Activated naive CD4-positive, alpha-beta T cell treated with anti-CD3 and anti-CD28 coated beads for 36 hours (primary cell): ENCODE data around the gene DCXR. TPM values are rescaled to one million over a fixed set of nuclear protein-coding genes. Genes with fewer than 3 reads are reported as not detected.
A peak's percentile ranks its signal among the peaks of the same experiment; 100 is the strongest.

Experiments
- CTCF ChIA-PET: fragments of 350-600 bp; sonication (Branson Sonifier 250); formaldehyde crosslinking; loops from one replicate; lab custom pipeline; 2021; ENCODE audit warnings: antibody characterized with exemption; lab: Charles Lee
- DNase-seq: peaks from one replicate; pipeline ENCODE4 v3.0.0-alpha.2; 2020
- H3K27ac Mint-ChIP-seq: one replicate; pipeline ENCODE4 v1.8.0; 2021; ENCODE audit warnings: mild to moderate bottlenecking, mixed read lengths
- H3K27me3 Mint-ChIP-seq: one replicate; pipeline ENCODE4 v1.8.0; 2021; ENCODE audit warnings: low read depth, mixed read lengths
- H3K36me3 Mint-ChIP-seq: one replicate; pipeline ENCODE4 v1.8.0; 2021; ENCODE audit warnings: low read depth, mixed read lengths
- H3K4me1 Mint-ChIP-seq: one replicate; pipeline ENCODE4 v1.8.0; 2021; ENCODE audit warnings: low read depth, mixed read lengths
- H3K4me3 Mint-ChIP-seq: one replicate; pipeline ENCODE4 v1.8.0; 2021; ENCODE audit warnings: mild to moderate bottlenecking, moderate library complexity, mixed read lengths
- H3K9me3 Mint-ChIP-seq: one replicate; pipeline ENCODE4 v1.8.0; 2021; ENCODE audit warnings: mixed read lengths
- intact Hi-C: fragments of 100-400 bp; cut with micrococcal nuclease; formaldehyde crosslinking; loops from one replicate; pipeline ENCODE4 v1.15.1; 2023
- total RNA-seq, 2 experiments: library from RNA; stranded (reverse); gene quantifications; one replicate each; pipeline ENCODE4 v1.2.3, GENCODE V29; 2021

DCXR gene
- total RNA-seq, 2 experiments from 2014 or later = 139 to 146 TPM

DNA sequence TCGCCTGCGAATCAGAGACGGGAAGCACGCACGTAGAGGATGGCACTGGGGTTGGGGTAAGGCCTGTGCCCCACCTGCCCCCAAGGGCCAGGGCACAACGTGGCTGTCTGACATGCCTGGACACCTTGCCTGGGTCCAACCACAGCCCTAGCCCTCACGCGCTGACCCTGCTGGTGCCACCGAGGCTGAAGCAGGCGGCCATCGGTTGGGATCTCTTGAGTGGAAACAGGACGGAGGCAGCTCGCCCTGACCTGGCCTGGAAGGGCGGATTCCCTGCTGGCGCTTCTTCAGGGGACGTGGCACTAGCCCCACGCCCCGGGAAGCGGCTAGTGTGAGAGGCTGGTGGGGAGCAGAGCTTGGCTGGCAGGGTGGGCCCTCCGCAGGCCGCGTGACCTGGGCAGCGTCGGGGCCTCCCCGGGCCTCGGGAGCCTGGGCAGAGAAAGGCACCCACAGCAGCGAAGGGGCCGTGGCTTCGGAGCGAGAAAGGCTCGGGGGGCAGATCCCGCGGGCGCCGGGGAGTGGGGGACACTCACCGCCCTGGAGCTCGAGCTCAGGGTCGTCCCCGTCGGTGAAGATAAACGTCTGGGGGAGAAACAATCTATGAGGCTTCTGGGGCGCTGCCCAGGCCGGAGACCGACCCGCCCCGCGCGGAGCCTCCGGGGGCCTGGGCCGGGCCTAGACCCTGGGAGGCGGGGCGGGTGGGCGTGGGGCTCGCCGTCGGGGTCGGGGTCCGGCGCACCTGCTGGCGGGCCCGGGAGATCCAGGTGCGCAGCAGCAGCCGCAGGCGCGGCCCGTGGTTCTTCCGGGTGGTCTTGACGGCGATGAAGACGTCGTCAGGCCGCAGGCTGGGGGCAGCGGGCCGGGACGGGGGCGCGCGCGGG is 13.5 kb upstream of the DCXR start:
- no peak for DNase-seq
- H3K27me3 Mint-ChIP-seq = no peaks in the 10 kb centered on the region
- CTCF ChIA-PET = interaction anchor here (1.4 kb wide), 1 partner anchor 13 kb away, joined by 3 read pairs; the partner anchor contains the start of gene DCXR
- peaks cover 22% of the 10 kb centered on the region for H3K4me1 Mint-ChIP-seq
- peaks cover 3% of the 10 kb centered on the region for H3K36me3 Mint-ChIP-seq
- H3K9me3 Mint-ChIP-seq = no peaks in the 10 kb centered on the region
- peak overlapping the region; percentile 82 for H3K4me3 Mint-ChIP-seq
- H3K27ac Mint-ChIP-seq = peak overlapping the region; percentile 56
- intact Hi-C loops = no loop called here

DNA sequence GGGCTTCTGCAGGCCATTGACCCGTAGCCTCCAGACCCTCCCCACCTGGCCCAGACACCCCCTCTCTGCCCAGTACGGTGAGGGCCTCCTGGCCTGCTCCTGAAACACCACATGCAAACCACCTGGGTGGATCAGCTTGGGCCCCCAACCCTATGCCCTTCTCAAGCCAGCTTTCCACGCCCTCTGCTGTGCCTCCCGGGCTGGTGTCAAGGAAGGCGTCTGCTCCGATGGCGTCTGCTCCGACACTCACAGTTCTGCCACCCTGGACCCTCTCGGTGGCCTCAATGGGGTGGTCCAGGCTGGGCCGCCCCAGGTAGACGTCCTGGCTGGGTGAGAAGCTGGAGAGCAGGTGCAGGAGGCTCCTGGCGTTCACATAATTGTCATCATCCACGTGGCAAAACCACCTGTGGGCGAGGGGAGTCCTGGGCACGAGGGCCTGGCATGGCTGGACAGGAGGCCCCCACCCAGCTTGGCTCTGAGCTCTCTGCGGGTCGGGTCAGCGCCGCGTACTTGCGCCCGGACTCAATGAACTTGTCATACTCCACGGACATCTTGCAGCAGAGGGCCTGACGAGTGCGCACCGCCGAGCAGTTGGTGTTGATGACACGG is 12.8 kb upstream of the DCXR start:
- Mint-ChIP-seq H3K27ac (no peak overlapping the region), H3K4me3 (peak overlapping the region; percentile 82), H3K9me3 (no peaks in the 10 kb centered on the region), H3K4me1 (peaks cover 22% of the 10 kb centered on the region), H3K27me3 (no peaks in the 10 kb centered on the region), H3K36me3 (peaks cover 3% of the 10 kb centered on the region)
- intact Hi-C loops = no loop called here
- CTCF ChIA-PET = interaction anchor here (0.5 to 1.4 kb wide), 2 partner anchors 13 to 149 kb away, joined by 3 read pairs; partner anchors contain the start of gene DCXR
- DNase-seq = no peak

DNA sequence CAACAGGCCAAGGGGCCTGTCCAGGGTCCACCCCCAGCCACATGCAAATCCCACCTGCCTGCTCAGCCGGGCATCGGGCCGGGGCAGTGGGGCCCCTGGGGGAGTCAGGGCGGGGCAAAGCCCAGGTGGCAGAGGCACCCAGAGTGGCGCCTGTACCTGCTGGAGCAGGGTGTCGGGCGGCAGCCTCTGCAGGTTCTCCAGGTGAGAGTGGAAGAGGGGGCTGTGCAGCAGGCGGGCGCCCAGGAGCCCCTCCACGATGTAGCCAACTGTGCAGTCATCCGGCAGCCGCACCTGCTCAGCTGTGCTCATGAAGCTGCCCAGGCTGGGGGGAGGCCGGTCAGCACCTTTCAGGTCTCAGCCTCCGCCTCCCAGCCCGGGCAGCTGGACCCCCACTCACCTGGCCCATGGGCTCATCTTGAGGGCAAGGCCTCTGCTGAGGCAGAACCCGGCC is 12.0 kb upstream of the DCXR start:
- no peaks in the 10 kb centered on the region for H3K9me3 Mint-ChIP-seq
- CTCF ChIA-PET = no interaction called here
- H3K4me1 Mint-ChIP-seq = peaks cover 22% of the 10 kb centered on the region
- H3K36me3 Mint-ChIP-seq = peaks cover 3% of the 10 kb centered on the region
- no peak overlapping the region for H3K27ac Mint-ChIP-seq
- no peak for DNase-seq
- intact Hi-C loops = no loop called here
- H3K27me3 Mint-ChIP-seq = no peaks in the 10 kb centered on the region
- no peak overlapping the region for H3K4me3 Mint-ChIP-seq

DNA sequence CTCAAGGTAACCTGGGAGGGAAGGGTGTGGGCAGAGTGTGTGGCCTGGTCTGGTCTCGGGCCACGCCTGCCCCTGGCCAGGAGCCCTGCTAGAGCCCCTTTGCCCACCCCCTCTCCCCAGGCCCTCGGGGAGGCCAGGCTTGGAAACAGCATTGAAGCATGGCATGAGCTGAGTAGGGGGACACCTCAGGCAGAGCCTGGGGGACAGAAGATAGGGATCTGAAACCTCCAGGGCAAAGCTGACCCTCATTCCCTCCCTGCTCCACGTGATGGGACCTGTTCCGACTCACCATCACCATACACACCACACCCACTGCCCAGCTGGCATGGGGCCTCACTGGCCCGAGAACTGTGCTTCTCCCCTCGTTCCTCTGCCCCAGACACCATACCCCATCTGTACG is 11.6 kb upstream of the DCXR start:
- Mint-ChIP-seq H3K9me3 (no peaks in the 10 kb centered on the region), H3K27me3 (no peaks in the 10 kb centered on the region), H3K36me3 (peaks cover 3% of the 10 kb centered on the region), H3K4me1 (peaks cover 22% of the 10 kb centered on the region), H3K4me3 (peak overlapping the region; percentile 34), H3K27ac (no peak overlapping the region)
- no peak for DNase-seq
- intact Hi-C loops = no loop called here
- CTCF ChIA-PET = no interaction called here

DNA sequence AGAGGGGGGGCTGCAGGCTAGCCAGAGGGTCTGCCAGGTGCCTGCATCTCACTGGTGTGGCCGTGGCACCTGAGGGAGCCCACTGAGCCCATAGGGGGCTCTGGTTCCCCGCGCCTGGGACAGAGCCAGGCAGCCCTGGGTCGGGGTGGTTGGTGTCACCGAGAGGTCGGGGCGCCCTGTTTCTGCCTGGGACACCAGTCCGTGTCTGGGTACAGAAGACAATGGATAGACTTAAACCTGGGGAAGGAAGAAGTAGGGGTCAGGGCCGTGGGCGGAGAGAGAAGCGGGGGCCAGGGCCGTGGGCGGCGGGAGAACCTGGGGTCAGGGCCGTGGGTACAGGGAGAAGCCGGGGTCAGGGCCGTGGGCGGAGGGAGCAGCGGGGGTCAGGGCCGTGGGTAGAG is 11.1 kb upstream of the DCXR start:
- H3K4me3 Mint-ChIP-seq = no peak overlapping the region
- peaks cover 3% of the 10 kb centered on the region for H3K36me3 Mint-ChIP-seq
- CTCF ChIA-PET = no interaction called here

DNA sequence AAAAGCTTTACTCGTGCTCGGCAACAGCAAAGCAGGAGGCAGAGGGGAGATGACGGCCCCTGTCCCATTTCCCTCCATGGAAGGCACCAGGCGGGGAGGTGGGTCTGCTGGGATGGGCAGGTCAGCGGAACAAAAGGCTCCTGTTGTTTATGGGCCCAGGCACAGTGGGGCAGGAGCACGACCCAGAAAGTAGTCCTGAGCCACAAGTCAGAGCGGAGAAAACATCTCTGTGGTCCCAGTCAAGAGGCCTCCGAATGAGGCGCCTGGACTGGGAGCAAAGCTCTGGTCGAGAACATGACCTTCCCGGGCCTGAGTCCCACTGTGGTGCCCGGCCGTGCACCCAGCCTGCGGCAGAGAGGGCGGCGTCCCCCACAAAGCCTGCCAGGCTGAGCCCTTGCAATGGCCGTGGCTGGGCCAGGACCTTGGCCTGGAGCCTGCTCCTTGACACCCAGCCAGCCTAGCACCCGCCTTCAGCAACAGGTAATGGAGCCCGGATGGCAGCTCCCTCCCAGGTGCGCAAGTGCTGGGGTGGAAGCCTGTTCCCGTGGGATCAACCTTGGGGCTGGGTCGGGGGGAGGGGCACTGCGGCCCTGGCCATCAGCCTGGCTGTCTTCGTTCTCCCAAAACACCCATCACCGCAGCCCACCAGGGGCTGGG is 10.5 kb upstream of the DCXR start:
- CTCF ChIA-PET = no interaction called here
- Mint-ChIP-seq H3K4me1 (peaks cover 14% of the 10 kb centered on the region), H3K27ac (no peak overlapping the region), H3K9me3 (no peaks in the 10 kb centered on the region), H3K36me3 (peaks cover 3% of the 10 kb centered on the region), H3K27me3 (no peaks in the 10 kb centered on the region), H3K4me3 (no peak overlapping the region)
- no peak for DNase-seq
- intact Hi-C loops = no loop called here

More for the DNA sequence above, 11.1 kb upstream of the DCXR start:
- Mint-ChIP-seq H3K4me1 (peaks cover 19% of the 10 kb centered on the region), H3K9me3 (no peaks in the 10 kb centered on the region), H3K27me3 (no peaks in the 10 kb centered on the region), H3K27ac (no peak overlapping the region)
- intact Hi-C loops = no loop called here
- no peak for DNase-seq

DNA sequence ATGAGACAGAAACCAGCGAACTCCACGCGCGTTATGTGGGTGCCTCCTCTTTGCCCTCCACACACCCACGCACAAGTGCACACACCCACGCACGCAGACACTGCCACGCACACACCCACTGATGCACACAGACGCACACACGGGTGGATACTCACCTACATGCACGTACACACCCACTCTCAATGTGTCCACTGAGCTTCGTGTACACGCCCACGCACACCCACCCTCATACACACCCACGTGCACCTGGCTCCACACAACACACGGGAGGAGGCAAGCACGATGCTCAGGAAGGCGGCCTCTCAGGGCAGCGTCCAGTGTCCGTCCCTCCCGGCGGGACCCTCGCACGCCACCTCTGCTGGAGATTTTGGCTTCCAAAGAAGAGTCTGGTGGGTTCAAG is 9.9 kb upstream of the DCXR start:
- no peak overlapping the region for H3K4me3 Mint-ChIP-seq
- CTCF ChIA-PET = no interaction called here
- no peak overlapping the region for H3K27ac Mint-ChIP-seq
- DNase-seq = no peak
- no peaks in the 10 kb centered on the region for H3K27me3 Mint-ChIP-seq
- H3K9me3 Mint-ChIP-seq = no peaks in the 10 kb centered on the region
- intact Hi-C loops = no loop called here
- H3K36me3 Mint-ChIP-seq = peaks cover 3% of the 10 kb centered on the region
- H3K4me1 Mint-ChIP-seq = peaks cover 10% of the 10 kb centered on the region

DNA sequence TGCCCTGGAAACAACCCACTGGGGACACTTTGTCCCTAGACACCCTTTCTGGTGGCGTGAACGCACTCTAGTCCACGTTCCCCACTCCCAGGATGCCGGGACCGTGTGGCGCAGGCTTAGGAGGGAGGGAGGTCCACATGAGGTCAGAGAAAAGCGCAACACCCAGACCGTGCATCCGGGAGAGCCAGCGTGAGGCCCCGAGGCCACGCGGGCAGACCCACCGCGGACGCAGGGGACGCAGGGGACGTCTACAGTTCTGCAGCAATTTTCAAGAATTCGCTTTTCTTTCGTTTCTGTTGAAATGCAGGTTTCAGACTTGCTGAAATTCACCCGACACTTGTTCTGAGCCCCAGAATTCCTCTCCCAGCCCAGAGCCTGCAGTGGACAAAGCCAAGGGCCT is 9.4 kb upstream of the DCXR start:
- DNase-seq = no peak
- no peak overlapping the region for H3K27ac Mint-ChIP-seq
- no peak overlapping the region for H3K4me3 Mint-ChIP-seq
- H3K36me3 Mint-ChIP-seq = peaks cover 3% of the 10 kb centered on the region
- H3K9me3 Mint-ChIP-seq = no peaks in the 10 kb centered on the region
- H3K27me3 Mint-ChIP-seq = no peaks in the 10 kb centered on the region
- intact Hi-C loops = no loop called here
- CTCF ChIA-PET = no interaction called here
- H3K4me1 Mint-ChIP-seq = peaks cover 10% of the 10 kb centered on the region

DNA sequence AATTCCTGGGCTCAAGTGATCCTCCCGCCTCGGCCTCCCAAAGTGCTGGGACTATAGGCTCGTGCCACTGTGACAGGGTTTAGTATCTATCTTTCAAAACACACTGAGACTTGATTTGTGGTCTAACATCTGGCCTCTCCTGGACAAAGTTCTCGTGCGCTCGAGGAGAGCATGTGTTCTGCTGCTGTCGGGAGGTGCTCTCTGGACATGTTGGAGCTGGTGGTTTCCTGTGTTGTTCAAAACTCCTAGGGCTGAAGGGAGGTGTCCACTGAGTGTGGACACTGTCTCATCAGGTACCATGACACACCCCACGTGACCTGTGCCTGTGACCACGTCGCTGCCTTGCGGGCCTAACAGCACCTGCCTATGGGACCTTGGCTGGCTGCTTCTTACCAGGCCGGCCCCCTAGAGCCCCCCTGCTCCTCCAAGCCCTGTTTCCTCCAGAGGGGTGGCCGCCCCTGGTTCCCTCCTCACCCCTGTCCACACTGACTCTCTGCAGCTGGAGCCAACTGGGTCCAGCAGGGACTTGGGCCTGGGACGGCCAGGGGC is 8.5 kb upstream of the DCXR start:
- Mint-ChIP-seq H3K4me3 (no peak overlapping the region), H3K9me3 (no peaks in the 10 kb centered on the region), H3K4me1 (peaks cover 10% of the 10 kb centered on the region), H3K27ac (no peak overlapping the region), H3K27me3 (no peaks in the 10 kb centered on the region), H3K36me3 (peaks cover 3% of the 10 kb centered on the region)
- intact Hi-C loops = no loop called here
- CTCF ChIA-PET = no interaction called here
- DNase-seq = no peak

DNA sequence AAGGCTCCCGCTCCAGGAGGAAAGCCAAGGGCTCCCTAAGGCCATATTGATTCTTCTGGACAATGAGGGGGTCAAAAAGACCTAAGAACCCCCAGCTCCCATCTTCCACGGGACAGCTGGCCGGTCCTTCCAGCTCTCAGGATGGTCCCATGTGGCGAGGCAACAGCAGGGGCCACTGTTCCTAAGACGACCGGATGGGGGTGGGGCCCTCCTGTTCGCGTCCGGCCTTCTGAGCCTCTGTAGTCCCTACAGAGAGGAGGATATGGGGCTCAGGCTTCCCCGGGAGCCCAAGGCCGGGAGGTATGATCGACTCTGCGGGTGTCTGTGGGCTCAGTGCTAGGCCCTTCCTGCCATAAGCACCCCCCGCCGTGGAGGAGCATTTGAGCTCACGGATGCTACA is 6.0 kb upstream of the DCXR start:
- CTCF ChIA-PET = interaction anchor here (0.6 kb wide), 2 partner anchors 13 to 70 kb away, joined by 3 to 4 read pairs; no protein-coding TSS in a partner anchor
- intact Hi-C loops = no loop called here

DNA sequence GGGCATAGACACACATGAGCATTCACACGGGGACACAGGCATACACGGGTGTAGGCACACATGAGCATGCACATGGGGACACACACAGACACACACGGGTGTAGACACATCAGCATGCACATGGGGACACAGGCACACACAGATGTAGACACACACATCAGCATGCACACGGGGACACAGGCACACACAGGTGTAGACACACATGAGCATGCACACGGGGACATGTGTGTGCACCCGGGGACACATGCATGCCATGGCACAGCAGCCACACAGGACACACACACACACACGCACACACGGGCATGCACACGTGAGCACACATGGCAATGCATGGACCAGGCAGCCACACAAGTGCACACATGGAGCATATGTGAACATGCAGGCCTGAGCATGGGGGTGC is 5.2 kb upstream of the DCXR start:
- no peak for DNase-seq
- intact Hi-C loops = no loop called here
- H3K27ac Mint-ChIP-seq = no peak overlapping the region
- H3K9me3 Mint-ChIP-seq = no peaks in the 10 kb centered on the region
- no peaks in the 10 kb centered on the region for H3K27me3 Mint-ChIP-seq
- CTCF ChIA-PET = interaction anchor here (0.6 kb wide), 1 partner anchor 12 kb away, joined by 3 read pairs; no protein-coding TSS in a partner anchor
- peaks cover 3% of the 10 kb centered on the region for H3K36me3 Mint-ChIP-seq
- peaks cover 10% of the 10 kb centered on the region for H3K4me1 Mint-ChIP-seq
- H3K4me3 Mint-ChIP-seq = no peak overlapping the region

More for the DNA sequence above, 6.0 kb upstream of the DCXR start:
- H3K4me3 Mint-ChIP-seq = no peak overlapping the region
- peaks cover 5% of the 10 kb centered on the region for H3K4me1 Mint-ChIP-seq
- H3K27me3 Mint-ChIP-seq = no peaks in the 10 kb centered on the region
- no peak overlapping the region for H3K27ac Mint-ChIP-seq
- H3K36me3 Mint-ChIP-seq = peaks cover 3% of the 10 kb centered on the region
- H3K9me3 Mint-ChIP-seq = no peaks in the 10 kb centered on the region
- DNase-seq = no peak
